Stimulated activated CD4-positive, alpha-beta T cell treated with anti-CD3 and anti-CD28 coated beads, Interleukin-2, amount 100 ng/mL, for 24 hours (primary cell): Measurements from ENCODE around the gene EFTUD2.
A peak's percentile ranks its signal among the peaks of the same experiment; 100 is the strongest.

Source experiments
- DNase-seq, 2 donors: peaks; one replicate each; pipeline ENCODE4 v3.0.0-alpha.2; 2020

EFTUD2 gene

GRCh38 chr17:44925731-44926697 is 26.8 kb upstream of the EFTUD2 start:
- no peak for DNase-seq

- DNase-seq, result no peak
Measured at GRCh38 chr17:44924107-44924544, 24.9 kb upstream of the EFTUD2 start.

- DNase-seq, result no peak
Measured at GRCh38 chr17:44922746-44923470, 23.7 kb upstream of the EFTUD2 start.

- no peak for DNase-seq
Measured at GRCh38 chr17:44922136-44922535, 22.9 kb upstream of the EFTUD2 start.

- DNase-seq, result no peak
Measured at GRCh38 chr17:44921122-44921882, 22.1 kb upstream of the EFTUD2 start.

- DNase-seq, result no peak
Measured at GRCh38 chr17:44920565-44920940, 21.3 kb upstream of the EFTUD2 start.

GRCh38 chr17:44919885-44920564 is 20.8 kb upstream of the EFTUD2 start:
- DNase-seq, result peak; percentile 57 to 62

- no peak for DNase-seq
Measured at GRCh38 chr17:44919411-44919810, 20.2 kb upstream of the EFTUD2 start.

GRCh38 chr17:44918006-44918405 is 18.8 kb upstream of the EFTUD2 start:
- no peak for DNase-seq

GRCh38 chr17:44917456-44917855 is 18.2 kb upstream of the EFTUD2 start:
- DNase-seq, result no peak

- DNase-seq, result no peak
Measured at GRCh38 chr17:44916781-44917241, 17.6 kb upstream of the EFTUD2 start.

- DNase-seq, result no peak
Measured at GRCh38 chr17:44915862-44916780, 16.9 kb upstream of the EFTUD2 start.

GRCh38 chr17:44915321-44915726 is 16.1 kb upstream of the EFTUD2 start, which contains the start of gene GFAP:
TSS of gene GFAP (minus strand) at chr17:44915500. CDS start at chr17:44915486, 14 bp downstream.
- no peak for DNase-seq

- no peak for DNase-seq
Measured at GRCh38 chr17:44914698-44915271, 15.5 kb upstream of the EFTUD2 start.

GRCh38 chr17:44914148-44914547 is 14.9 kb upstream of the EFTUD2 start:
- DNase-seq, result no peak

GRCh38 chr17:44913676-44914075 is 14.4 kb upstream of the EFTUD2 start:
- DNase-seq, result no peak

GRCh38 chr17:44912763-44913544 is 13.7 kb upstream of the EFTUD2 start:
- DNase-seq, result no peak

GRCh38 chr17:44911133-44912001 is 12.1 kb upstream of the EFTUD2 start:
- peak; percentile 51 to 59 for DNase-seq
